Measurements from ENCODE around the gene FOLR1. TPM values are rescaled to one million over a fixed set of nuclear protein-coding genes. Genes with fewer than 3 reads are reported as not detected.

Gene FOLR1
- total RNA-seq, 1 experiment from 2014 or later: not detected

DNA sequence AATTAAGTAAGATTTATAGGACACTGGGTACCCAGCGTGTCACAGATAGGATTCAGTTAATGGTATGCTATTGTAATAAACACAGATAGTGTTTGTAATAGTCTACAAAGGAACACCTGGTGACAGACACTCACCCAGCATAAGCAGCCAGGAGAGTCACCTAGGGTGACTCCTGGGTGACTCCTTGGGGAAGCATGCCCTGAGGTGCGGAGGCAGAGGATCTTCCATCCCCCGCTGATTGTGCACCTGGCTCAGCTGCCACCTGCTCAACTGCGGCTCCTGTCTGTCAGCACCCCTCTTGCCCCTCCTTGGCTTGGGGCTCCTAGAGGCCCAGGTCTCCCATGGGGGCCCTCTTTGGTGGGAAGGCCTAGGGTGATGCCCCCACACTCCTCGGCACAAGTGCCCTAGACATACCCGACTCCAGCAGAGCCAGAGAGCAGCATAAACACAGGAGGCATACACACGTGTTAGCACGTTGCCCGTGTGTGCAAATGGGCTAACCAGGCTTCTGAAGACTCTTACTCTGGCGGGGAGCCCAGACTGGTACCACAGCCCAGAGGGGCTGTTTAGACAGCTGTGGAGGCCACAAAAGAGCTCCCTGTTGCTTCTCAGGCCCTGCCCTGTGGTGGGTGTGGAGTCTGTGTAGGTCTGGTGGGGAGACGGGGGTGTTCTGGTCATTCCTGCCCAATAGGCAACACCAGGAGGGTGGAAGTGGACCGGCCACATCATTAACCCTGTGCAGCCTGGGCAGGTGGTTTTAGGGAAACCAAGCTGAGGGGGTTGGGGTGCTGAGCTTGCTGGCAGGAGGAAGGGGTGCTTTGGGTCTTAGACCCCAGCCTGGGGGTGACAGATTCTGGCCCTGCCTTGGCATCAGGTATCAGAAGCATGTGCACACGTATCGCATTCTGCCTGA is 35.6 kb downstream of the FOLR1 start:
- in situ Hi-C loops (cut with HindIII; ENCODE audit: low pct_unique_long_range_greater_than_20kb, low sequenced_read_pairs): no loop called here
- no peak for DNase-seq (ENCODE audit: low read depth, low spot score)
- no peak overlapping the region for H3K4me3 ChIP-seq (ENCODE audit: low read depth in 2 of 2, low read length in 2 of 2)
- BruUV-seq (replicated peaks): no TSS peak
- H3K36me3 ChIP-seq (ENCODE audit: control insufficient read depth, insufficient read depth, low read length): peaks cover 12% of the 10 kb centered on the region
- H3K27ac ChIP-seq (ENCODE audit: low read length): no peak overlapping the region
- no peak for TF ChIP-seq REST (IDR thresholded peaks at IDR 0.05; ENCODE audit: insufficient read depth in 1 of 2, low read depth in 2 of 2, low read length in 1 of 2)
- no peaks in the 10 kb centered on the region for H3K9me3 ChIP-seq (ENCODE audit: control insufficient read depth, insufficient read depth, low read depth, low read length)
- POLR2A ChIA-PET: no interaction called here
- no peak for ATAC-seq
- no peaks in the 10 kb centered on the region for H3K27me3 ChIP-seq (ENCODE audit: control insufficient read depth, insufficient read depth, low read length)
- peaks cover 14% of the 10 kb centered on the region for H3K4me1 ChIP-seq (ENCODE audit: control insufficient read depth, insufficient read depth, low read length)
- intact Hi-C loops (cut with micrococcal nuclease; ENCODE audit: unreplicated experiment): no loop called here
- CTCF ChIA-PET: interaction anchor here (0.6 to 1.1 kb wide), 2 partner anchors 11 to 209 kb away, joined by 3 to 4 read pairs; no protein-coding TSS in a partner anchor

DNA sequence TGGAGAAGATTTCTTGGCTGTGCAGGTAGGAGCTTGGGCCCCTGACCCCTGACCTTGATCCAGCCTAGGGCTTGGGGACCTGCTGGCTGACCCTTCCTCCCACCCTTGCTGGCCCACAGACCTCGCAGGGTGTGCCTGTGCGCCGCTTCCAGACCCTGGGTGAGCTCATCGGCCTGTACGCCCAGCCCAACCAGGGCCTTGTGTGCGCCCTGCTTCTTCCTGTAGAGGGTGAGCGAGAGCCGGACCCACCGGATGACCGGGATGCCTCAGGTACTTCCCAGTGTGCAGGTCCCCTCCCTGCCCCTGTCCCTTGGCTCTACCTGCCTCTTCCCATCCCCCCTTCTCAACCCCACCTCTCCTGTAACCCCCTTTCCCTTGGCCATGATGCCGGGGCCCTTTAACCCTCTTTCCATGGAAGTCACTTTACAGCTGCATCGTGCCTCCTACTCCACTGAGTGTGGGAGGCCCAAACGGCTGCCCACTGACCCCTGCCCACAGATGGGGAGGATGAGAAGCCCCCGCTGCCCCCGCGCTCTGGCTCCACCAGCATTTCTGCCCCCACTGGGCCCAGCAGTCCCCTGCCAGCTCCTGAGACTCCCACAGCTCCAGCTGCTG is 36.4 kb downstream of the FOLR1 start:
- Histone ChIP-seq H3K4me1 (ENCODE audit: control insufficient read depth, insufficient read depth, low read length) (peaks cover 11% of the 10 kb centered on the region), H3K27me3 (ENCODE audit: control insufficient read depth, insufficient read depth, low read length) (no peaks in the 10 kb centered on the region), H3K4me3 (ENCODE audit: low read depth in 2 of 2, low read length in 2 of 2) (no peak overlapping the region), H3K9me3 (ENCODE audit: control insufficient read depth, insufficient read depth, low read depth, low read length) (no peaks in the 10 kb centered on the region), H3K36me3 (ENCODE audit: control insufficient read depth, insufficient read depth, low read length) (peaks cover 12% of the 10 kb centered on the region), H3K27ac (ENCODE audit: low read length) (no peak overlapping the region)
- ChIA-PET CTCF (interaction anchor here (1.1 kb wide), 1 partner anchor 10 kb away, joined by 4 read pairs; no protein-coding TSS in a partner anchor), POLR2A (no interaction called here)
- no TSS peak for BruUV-seq (replicated peaks)
- intact Hi-C loops (cut with micrococcal nuclease; ENCODE audit: unreplicated experiment) (no loop called here), in situ Hi-C loops (cut with HindIII; ENCODE audit: low pct_unique_long_range_greater_than_20kb, low sequenced_read_pairs) (no loop called here)
- DNase-seq (ENCODE audit: low read depth, low spot score): no peak
- no peak for ATAC-seq
- TF ChIP-seq POLR2AphosphoS5 (IDR thresholded peaks at IDR 0.05; ENCODE audit: low read depth, low read length): no peak
- TF ChIP-seq, protein P1, sequence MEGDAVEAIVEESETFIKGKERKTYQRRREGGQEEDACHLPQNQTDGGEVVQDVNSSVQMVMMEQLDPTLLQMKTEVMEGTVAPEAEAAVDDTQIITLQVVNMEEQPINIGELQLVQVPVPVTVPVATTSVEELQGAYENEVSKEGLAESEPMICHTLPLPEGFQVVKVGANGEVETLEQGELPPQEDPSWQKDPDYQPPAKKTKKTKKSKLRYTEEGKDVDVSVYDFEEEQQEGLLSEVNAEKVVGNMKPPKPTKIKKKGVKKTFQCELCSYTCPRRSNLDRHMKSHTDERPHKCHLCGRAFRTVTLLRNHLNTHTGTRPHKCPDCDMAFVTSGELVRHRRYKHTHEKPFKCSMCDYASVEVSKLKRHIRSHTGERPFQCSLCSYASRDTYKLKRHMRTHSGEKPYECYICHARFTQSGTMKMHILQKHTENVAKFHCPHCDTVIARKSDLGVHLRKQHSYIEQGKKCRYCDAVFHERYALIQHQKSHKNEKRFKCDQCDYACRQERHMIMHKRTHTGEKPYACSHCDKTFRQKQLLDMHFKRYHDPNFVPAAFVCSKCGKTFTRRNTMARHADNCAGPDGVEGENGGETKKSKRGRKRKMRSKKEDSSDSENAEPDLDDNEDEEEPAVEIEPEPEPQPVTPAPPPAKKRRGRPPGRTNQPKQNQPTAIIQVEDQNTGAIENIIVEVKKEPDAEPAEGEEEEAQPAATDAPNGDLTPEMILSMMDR (IDR thresholded peaks at IDR 0.05): no peak
- TF ChIP-seq TCF7L2 (IDR thresholded peaks at IDR 0.05; ENCODE audit: low read depth, low read length): no peak
- no peak for TF ChIP-seq SIN3A (IDR thresholded peaks at IDR 0.05; ENCODE audit: borderline replicate concordance, insufficient read depth, low read depth, low read length)
- TF ChIP-seq REST (IDR thresholded peaks at IDR 0.05; ENCODE audit: insufficient read depth in 1 of 2, low read depth in 2 of 2, low read length in 1 of 2): no peak
